ENCODE data around the gene CMSS1.

DNA sequence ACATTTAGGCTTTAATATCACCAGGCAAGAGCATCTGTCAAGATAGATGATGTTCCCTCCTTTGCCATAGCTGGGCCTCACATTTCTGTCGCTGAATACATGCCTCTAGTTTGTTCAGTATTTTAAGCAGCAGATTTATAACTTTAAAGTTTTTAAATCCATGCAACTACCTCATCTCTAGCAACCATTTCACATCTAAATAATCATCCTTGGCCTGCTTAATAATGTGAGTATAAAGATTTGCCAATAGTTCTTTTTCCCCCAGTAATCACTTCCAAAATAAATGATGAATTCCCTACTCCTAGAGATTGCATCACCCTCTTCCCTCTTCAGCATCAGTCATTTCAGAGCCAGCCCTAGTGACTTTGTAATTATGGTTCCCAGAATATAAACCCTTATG lies 332.8 kb downstream of the CMSS1 start:
- TF ChIP-seq, protein P1, sequence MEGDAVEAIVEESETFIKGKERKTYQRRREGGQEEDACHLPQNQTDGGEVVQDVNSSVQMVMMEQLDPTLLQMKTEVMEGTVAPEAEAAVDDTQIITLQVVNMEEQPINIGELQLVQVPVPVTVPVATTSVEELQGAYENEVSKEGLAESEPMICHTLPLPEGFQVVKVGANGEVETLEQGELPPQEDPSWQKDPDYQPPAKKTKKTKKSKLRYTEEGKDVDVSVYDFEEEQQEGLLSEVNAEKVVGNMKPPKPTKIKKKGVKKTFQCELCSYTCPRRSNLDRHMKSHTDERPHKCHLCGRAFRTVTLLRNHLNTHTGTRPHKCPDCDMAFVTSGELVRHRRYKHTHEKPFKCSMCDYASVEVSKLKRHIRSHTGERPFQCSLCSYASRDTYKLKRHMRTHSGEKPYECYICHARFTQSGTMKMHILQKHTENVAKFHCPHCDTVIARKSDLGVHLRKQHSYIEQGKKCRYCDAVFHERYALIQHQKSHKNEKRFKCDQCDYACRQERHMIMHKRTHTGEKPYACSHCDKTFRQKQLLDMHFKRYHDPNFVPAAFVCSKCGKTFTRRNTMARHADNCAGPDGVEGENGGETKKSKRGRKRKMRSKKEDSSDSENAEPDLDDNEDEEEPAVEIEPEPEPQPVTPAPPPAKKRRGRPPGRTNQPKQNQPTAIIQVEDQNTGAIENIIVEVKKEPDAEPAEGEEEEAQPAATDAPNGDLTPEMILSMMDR (conservative IDR thresholded peaks at IDR 0.05; ENCODE audit: low read depth, low read length) = no peak
- no peak for TF ChIP-seq EZH2 (IDR thresholded peaks at IDR 0.05; ENCODE audit: borderline replicate concordance, low read depth, low read length, poor library complexity, severe bottlenecking)

Measured in A673 (cell line).